K562 (cell line): Measurements from ENCODE around the gene PDIA4. TPM values are rescaled to one million over a fixed set of nuclear protein-coding genes. Genes with fewer than 3 reads are reported as not detected.

ENCODE experiments used
- BDP1 ChIP-seq: IDR thresholded peaks from 3 replicates; pipeline ENCODE4 v1.6.1; 2011; ENCODE audit not compliant: insufficient read length, insufficient read depth
- CCAR2 ChIP-seq: fragments of 200-400 bp; formaldehyde crosslinking; IDR thresholded peaks from 2 replicates; pipeline ENCODE4 v1.6.1; 2017; ENCODE audit warnings: mild to moderate bottlenecking, low read depth, low read length
- ELF1 ChIP-seq: fragments of 200-800 bp; sonication (Bioruptor generic); IDR thresholded peaks from 2 replicates; pipeline ENCODE4 v1.6.1; 2016; ENCODE audit warnings: missing genetic modification characterization, missing compliant biosample characterization
- GATAD2B ChIP-seq: fragments of 450-650 bp; IDR thresholded peaks from 2 replicates; pipeline ENCODE4 v1.6.1; 2017; ENCODE audit warnings: mild to moderate bottlenecking, borderline replicate concordance
- PRMT5 ChIP-seq: sonication (generic); formaldehyde crosslinking; IDR thresholded peaks from 2 replicates; pipeline ENCODE4 v1.5.0; 2020; ENCODE audit warnings: missing genetic modification reagents
- RBBP5 ChIP-seq: fragments of 200-600 bp; sonication (generic); IDR thresholded peaks from 2 replicates; pipeline ENCODE4 v1.6.1; 2012; ENCODE audit warnings: borderline replicate concordance, mild to moderate bottlenecking, low read length, control low read depth, inconsistent platforms; ENCODE audit not compliant: insufficient read depth, poor library complexity, severe bottlenecking
- SETDB1 ChIP-seq: IDR thresholded peaks from one replicate; pipeline ENCODE4 v1.6.1; 2012; ENCODE audit warnings: low read length, control low read depth, inconsistent platforms
- SP2 ChIP-seq: IDR thresholded peaks from 2 replicates; pipeline ENCODE4 v1.6.1; 2011; ENCODE audit warnings: mild to moderate bottlenecking, low read depth, low read length, moderate library complexity; ENCODE audit not compliant: poor library complexity, severe bottlenecking; ENCODE audit errors: extremely low read depth
- XRCC3 ChIP-seq: fragments of 450-650 bp; IDR thresholded peaks from 2 replicates; pipeline ENCODE4 v1.6.1; 2017; ENCODE audit warnings: mild to moderate bottlenecking, moderate library complexity
- ZKSCAN8 ChIP-seq: fragments of 200-800 bp; sonication (Bioruptor generic); IDR thresholded peaks from 2 replicates; pipeline ENCODE4 v1.6.1; 2016; ENCODE audit warnings: missing genetic modification characterization, missing compliant biosample characterization
- ZNF197 ChIP-seq: fragments of 200-800 bp; sonication (Bioruptor generic); IDR thresholded peaks from 2 replicates; pipeline ENCODE4 v1.6.1; 2016; ENCODE audit warnings: low read depth, missing genetic modification characterization, missing compliant biosample characterization
- ZNF551 ChIP-seq: fragments of 250-450 bp; sonication (Bioruptor Pico); IDR thresholded peaks from 2 replicates; pipeline ENCODE4 v1.5.0; 2021; ENCODE audit warnings: mild to moderate bottlenecking, moderate library complexity
- polyA plus RNA-seq, 8 experiments: library from polyadenylated mRNA; depleted of rRNA in 4 of 8; stranded (reverse) in 5 of 8; unstranded in 3 of 8; fragments of >200 nt; fragmentation: Nextera tagmentation in 2 of 8; fragmentation: Illumina TruSeq in 1 of 8; extraction: Ambion mirVana in 2 of 8; extraction: Trizol in 1 of 8; gene quantifications; 2 replicates each; pipeline versions ENCODE4 v1.2.1 to v1.2.3, GENCODE V29; 2011 to 2014; ENCODE audit warnings: inconsistent platforms in 1 of 8, missing spikeins in 1 of 8
- total RNA-seq, 7 experiments: library from RNA; depleted of rRNA in 6 of 7; stranded (reverse); fragments of >200 nt in 6 of 7; fragmentation: Illumina TruSeq in 2 of 7; extraction: Trizol in 2 of 7; gene quantifications; 2 replicates each; pipeline versions ENCODE4 v1.2.1 to v1.2.3, GENCODE V29; 2011 to 2021; ENCODE audit warnings: low replicate concordance in 1 of 7
- TF ChIP-seq, protein P1 (sequence below): fragments of 450-650 bp; IDR thresholded peaks from 2 replicates; pipeline ENCODE4 v1.6.1; 2016
- TF ChIP-seq, protein P2 (sequence below): sonication (generic); formaldehyde crosslinking; IDR thresholded peaks from 2 replicates; pipeline ENCODE4 v1.8.0; 2022; ENCODE audit warnings: mild to moderate bottlenecking, missing genetic modification reagents, borderline replicate concordance
- TF ChIP-seq, protein P3 (sequence below): fragments of 450-650 bp; formaldehyde crosslinking; conservative IDR thresholded peaks from 2 replicates; pipeline ENCODE4 v1.4.0; 2022; ENCODE audit warnings: mild to moderate bottlenecking, missing genetic modification characterization
- TF ChIP-seq, protein P4 (sequence below), 2 experiments: IDR thresholded peaks; 2 replicates each; pipeline ENCODE4 v1.6.1; 2011; ENCODE audit warnings: borderline replicate concordance in 1 of 2, control low read depth in 1 of 2, low read depth in 1 of 2, low read length in 1 of 2, mild to moderate bottlenecking in 1 of 2, mixed read lengths in 1 of 2, moderate library complexity in 1 of 2; ENCODE audit not compliant: insufficient read depth in 1 of 2, insufficient read length in 1 of 2, poor library complexity in 1 of 2, severe bottlenecking in 1 of 2; ENCODE audit errors: extremely low read depth in 1 of 2
- TF ChIP-seq, protein P5 (sequence below): IDR thresholded peaks from 2 replicates; pipeline ENCODE4 v1.6.1; 2011; ENCODE audit not compliant: insufficient read length; ENCODE audit errors: extremely low read depth

PDIA4 gene
- total and polyA plus RNA-seq, 9 of the 15 experiments (the other 6 are each of a cell fraction or from before 2014, with no cell fraction given), result 9.1 to 175 (median 146) TPM

DNA sequence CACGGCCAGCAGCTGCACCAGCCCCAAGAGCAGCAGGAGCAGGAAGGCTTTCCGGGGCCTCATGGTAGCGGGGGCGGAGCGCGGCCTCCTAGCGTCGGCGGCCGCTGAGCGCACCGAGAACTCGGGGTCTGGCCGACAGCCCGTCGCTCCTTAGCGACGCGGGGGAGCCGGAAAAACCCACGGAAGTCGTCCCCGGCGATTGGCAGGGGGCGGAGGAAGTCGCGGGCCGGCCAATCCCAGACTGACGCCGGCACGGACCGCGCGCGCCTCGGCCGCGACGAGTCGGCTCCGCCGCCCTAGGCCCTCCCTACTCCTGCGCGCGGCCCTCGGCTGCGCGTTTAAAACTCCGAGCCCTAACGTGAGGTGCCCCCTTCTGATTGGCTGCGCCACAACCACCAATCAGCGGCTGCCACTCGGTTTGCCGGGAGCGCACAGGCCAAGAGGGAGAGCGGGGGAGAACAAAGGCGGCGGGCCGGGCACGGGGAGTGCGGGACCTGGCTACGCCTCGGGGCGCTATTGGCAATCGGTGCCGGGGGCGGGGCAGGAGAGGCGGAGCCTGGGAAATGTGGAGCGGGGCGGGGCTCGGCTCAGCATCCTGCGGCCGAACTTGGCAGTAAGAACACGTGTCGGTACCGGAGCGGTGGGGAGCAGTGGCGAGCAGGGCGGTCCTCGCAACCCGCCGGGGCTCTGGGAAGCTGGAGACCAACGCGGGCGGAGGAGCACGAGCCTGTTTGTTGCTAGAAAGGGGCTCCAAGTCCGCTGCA, at the start of gene PDIA4 (continued):
- TF ChIP-seq SP2 (peak; percentile 27), XRCC3 (no peak), SETDB1 (peak; percentile 92), ZNF197 (no peak), CCAR2 (no peak), ZNF551 (CRISPR knock-in tag) (no peak), BDP1 (no peak), GATAD2B (no peak), RBBP5 (peak; percentile 98), PRMT5 (CRISPR knock-in tag) (peak; percentile 39; the same call in 1 of the 2 replicates), ELF1 (tag) (peak; percentile 89), ZKSCAN8 (CRISPR knock-in tag) (no peak)
- TF ChIP-seq, protein P1, sequence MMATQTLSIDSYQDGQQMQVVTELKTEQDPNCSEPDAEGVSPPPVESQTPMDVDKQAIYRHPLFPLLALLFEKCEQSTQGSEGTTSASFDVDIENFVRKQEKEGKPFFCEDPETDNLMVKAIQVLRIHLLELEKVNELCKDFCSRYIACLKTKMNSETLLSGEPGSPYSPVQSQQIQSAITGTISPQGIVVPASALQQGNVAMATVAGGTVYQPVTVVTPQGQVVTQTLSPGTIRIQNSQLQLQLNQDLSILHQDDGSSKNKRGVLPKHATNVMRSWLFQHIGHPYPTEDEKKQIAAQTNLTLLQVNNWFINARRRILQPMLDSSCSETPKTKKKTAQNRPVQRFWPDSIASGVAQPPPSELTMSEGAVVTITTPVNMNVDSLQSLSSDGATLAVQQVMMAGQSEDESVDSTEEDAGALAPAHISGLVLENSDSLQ, result peak; percentile 97
- TF ChIP-seq, protein P2, sequence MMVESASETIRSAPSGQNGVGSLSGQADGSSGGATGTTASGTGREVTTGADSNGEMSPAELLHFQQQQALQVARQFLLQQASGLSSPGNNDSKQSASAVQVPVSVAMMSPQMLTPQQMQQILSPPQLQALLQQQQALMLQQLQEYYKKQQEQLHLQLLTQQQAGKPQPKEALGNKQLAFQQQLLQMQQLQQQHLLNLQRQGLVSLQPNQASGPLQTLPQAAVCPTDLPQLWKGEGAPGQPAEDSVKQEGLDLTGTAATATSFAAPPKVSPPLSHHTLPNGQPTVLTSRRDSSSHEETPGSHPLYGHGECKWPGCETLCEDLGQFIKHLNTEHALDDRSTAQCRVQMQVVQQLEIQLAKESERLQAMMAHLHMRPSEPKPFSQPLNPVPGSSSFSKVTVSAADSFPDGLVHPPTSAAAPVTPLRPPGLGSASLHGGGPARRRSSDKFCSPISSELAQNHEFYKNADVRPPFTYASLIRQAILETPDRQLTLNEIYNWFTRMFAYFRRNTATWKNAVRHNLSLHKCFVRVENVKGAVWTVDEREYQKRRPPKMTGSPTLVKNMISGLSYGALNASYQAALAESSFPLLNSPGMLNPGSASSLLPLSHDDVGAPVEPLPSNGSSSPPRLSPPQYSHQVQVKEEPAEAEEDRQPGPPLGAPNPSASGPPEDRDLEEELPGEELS (CRISPR knock-in tag), result no peak; the same call in 1 of the 2 replicates
- TF ChIP-seq, protein P3, sequence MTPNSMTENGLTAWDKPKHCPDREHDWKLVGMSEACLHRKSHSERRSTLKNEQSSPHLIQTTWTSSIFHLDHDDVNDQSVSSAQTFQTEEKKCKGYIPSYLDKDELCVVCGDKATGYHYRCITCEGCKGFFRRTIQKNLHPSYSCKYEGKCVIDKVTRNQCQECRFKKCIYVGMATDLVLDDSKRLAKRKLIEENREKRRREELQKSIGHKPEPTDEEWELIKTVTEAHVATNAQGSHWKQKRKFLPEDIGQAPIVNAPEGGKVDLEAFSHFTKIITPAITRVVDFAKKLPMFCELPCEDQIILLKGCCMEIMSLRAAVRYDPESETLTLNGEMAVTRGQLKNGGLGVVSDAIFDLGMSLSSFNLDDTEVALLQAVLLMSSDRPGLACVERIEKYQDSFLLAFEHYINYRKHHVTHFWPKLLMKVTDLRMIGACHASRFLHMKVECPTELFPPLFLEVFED (CRISPR knock-in tag), result no peak
- TF ChIP-seq, protein P4, sequence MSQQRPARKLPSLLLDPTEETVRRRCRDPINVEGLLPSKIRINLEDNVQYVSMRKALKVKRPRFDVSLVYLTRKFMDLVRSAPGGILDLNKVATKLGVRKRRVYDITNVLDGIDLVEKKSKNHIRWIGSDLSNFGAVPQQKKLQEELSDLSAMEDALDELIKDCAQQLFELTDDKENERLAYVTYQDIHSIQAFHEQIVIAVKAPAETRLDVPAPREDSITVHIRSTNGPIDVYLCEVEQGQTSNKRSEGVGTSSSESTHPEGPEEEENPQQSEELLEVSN (IDR thresholded peaks at IDR 0.05; ENCODE audit: borderline replicate concordance in 1 of 2, extremely low read depth in 1 of 2, insufficient read depth in 1 of 2, insufficient read length in 1 of 2, low read depth in 1 of 2, low read length in 1 of 2, poor library complexity in 1 of 2, severe bottlenecking in 1 of 2), result peak; percentile 97 to 99
- TF ChIP-seq, protein P5, sequence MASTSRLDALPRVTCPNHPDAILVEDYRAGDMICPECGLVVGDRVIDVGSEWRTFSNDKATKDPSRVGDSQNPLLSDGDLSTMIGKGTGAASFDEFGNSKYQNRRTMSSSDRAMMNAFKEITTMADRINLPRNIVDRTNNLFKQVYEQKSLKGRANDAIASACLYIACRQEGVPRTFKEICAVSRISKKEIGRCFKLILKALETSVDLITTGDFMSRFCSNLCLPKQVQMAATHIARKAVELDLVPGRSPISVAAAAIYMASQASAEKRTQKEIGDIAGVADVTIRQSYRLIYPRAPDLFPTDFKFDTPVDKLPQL, result no peak
